H54 (cell line): Measurements from ENCODE around the gene TGFBR3.
"Not testable (repeated sequence)": the region's sequence is repeated elsewhere in the genome, so short reads cannot be mapped to it uniquely, and the experiment has no call there.

Experiments used
- DNase-seq: peaks from one replicate; pipeline ENCODE4 v3.0.0; 2011; ENCODE audit warnings: low spot score, mixed read lengths; ENCODE audit not compliant: insufficient read length
- FAIRE-seq: peaks from 3 replicates; lab custom pipeline; 2011; peaks lifted over from hg19 to GRCh38; lab: Jason Lieb, UNC
- POLR2A ChIP-seq: IDR thresholded peaks from 2 replicates; pipeline ENCODE4 v1.6.1; 2011; ENCODE audit warnings: low read depth, mild to moderate bottlenecking, low read length

The TGFBR3 gene

GRCh38 chr1:91680556-91681155, 205.3 kb downstream of the TGFBR3 start:
- DNase-seq (no peak), FAIRE-seq (peak; percentile 33)
- TF ChIP-seq POLR2A = no peak

- FAIRE-seq = no peak
- DNase-seq = no peak
- no peak for TF ChIP-seq POLR2A
These were observed 206.5 kb downstream of the TGFBR3 start for GRCh38 chr1:91679446-91679845.

DNA sequence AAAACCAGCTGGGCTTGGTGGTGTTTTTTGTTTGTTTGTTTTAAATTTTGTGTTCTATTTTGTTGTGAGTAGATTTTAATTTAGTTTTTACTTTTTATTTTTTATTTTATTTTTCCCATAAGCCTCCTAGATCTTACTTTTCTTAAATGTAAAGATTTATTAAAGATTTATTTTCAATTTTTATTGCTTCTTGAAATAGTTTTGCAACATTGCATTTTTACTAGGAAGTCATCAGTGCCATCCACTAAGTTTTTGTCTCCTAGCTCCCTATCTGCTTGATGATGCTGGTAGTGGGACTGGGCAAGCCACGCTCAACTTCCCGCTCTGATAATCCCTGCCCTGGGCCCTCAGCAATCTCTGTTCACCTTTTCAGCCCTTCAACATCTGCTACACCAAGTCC, 209.9 kb downstream of the TGFBR3 start:
- FAIRE-seq (no peak), DNase-seq (no peak)
- no peak for TF ChIP-seq POLR2A

DNA sequence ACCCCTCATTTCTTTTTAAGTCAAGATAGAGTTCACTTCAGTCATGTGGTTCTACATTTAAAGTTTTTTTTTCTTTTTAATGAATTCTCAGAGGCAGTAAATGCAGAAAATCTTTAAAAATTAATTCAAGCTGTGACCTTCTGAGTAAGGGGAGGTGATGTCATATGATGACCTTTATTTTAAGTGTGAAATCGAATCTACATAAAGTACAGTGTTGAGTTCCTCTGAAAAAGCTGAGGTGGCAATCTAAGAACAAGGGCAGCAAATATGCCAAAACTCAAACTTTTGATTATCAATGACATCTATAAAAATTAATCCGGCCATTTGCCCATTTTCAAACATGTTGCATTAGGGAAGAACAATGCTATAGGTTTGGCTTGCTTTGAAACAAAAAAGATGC, 211.8 kb downstream of the TGFBR3 start:
- DNase-seq (no peak), FAIRE-seq (no peak)
- no peak for TF ChIP-seq POLR2A

- no peak for FAIRE-seq
- no peak for DNase-seq
- TF ChIP-seq POLR2A = no peak
These were observed 212.3 kb downstream of the TGFBR3 start for GRCh38 chr1:91673613-91674012.

GRCh38 chr1:91672601-91673161, 213.3 kb downstream of the TGFBR3 start:
- no peak for TF ChIP-seq POLR2A
- FAIRE-seq = no peak
- no peak for DNase-seq

- no peak for FAIRE-seq
- DNase-seq = no peak
- no peak for TF ChIP-seq POLR2A
These were observed 215.2 kb downstream of the TGFBR3 start for GRCh38 chr1:91670781-91671180.

DNA sequence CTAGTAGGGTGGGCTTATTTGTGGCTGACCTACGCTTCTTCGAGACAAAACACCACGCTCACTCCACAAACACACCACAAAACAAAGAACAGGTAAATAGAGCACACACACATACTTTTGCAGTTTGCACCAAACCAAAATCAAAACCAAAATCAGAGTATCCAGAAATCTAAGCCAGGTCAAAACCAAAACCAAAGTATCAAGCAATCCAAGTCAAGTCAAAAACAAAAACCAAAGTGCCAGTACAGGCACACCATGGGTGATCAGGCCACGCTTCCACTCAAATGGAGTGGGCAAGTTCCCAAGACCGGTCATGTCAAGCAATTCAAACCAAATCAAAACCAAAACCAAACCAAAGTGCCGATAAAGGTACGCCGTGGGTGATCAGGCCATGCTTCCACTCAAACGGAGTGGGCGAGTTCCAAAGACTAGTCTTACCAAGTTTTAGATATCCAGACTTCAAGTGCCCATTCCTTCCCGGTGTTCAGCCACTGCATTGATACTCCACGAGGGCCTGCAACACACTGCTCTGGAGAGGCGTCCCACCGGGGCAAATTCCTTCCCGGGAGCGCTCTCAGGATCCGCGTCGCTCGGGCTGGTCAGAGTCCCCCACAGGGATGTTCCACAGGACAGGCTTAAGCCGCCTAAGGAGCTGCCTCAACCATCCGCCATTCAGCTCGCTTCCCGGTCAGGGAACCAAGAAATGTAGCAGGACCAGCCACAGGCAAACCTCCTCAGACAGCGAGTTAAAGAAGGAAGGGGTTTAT, 216.2 kb downstream of the TGFBR3 start:
- TF ChIP-seq POLR2A = no peak
- FAIRE-seq = no peak
- DNase-seq = no peak

DNA sequence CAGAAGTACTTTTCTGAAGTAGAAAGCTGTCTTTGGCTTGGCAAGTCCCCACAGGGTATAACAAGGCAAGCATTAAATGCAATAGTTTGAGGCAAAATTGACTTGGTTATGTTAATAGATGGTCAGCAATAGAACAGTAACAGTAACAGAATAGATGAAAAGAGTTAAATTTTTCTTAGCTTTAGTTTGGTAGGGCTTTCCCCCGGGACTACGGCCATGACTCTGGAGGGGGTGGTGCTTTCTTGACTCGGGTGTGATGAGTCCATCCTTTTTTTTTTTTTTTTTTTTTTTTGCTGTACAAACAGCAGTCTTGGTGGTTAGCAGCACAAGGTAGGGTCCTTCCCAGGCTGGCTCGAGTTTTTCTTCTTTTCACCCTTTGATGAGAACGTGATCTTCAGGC, 219.3 kb downstream of the TGFBR3 start:
- not testable (repeated sequence) for DNase-seq, FAIRE-seq

GRCh38 chr1:91661121-91661520, 224.8 kb downstream of the TGFBR3 start:
- no peak for FAIRE-seq

DNA sequence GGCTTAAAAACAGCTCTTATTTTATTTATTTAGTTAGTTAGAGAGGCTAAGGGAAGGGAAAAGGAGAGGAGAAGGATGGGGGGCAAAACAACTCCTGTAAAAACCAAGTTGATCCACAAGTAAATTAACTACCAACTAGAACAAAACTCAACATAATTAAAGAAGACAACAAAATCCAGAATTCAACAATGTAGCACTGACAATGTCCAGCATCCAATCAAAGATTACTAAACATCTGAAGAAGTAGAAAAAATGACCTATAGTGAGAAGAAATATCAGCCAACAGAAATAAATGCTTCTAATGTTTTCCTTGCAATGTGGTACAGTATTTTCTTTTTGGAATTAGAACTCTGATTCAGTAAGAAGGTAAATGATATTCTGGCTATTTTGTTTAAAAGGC, 225.2 kb downstream of the TGFBR3 start:
- no peak for DNase-seq
- no peak for FAIRE-seq
- no peak for TF ChIP-seq POLR2A

More at GRCh38 chr1:91661121-91661520, 224.8 kb downstream of the TGFBR3 start:
- no peak for DNase-seq
- TF ChIP-seq POLR2A = no peak

DNA sequence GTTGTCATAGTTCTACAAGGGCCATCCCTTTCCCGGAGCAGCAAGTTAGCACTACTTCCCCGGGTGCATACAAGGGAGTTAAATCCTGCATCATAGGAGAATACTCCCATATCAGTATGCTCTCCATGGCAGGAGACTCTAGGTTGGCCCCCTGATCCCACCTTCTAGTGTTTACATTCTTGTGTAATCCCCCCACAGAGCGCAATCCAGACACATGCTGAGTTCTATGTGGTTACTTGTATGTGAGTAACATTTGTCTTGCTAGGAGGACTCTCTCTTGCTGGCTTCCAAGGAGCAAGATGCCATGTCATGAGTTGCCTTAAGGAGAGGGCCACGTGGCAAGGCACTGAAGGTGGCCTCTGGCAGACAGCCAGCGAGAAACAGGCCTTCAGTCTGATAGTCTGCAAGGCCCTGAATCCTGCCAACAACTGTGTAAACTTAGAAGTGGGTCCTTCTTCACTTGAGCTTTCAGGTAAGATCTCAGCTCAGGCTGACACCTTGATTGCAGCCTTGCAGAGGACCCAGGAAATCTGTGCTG, 230.0 kb downstream of the TGFBR3 start:
- FAIRE-seq (no peak), DNase-seq (no peak)
- no peak for TF ChIP-seq POLR2A

DNA sequence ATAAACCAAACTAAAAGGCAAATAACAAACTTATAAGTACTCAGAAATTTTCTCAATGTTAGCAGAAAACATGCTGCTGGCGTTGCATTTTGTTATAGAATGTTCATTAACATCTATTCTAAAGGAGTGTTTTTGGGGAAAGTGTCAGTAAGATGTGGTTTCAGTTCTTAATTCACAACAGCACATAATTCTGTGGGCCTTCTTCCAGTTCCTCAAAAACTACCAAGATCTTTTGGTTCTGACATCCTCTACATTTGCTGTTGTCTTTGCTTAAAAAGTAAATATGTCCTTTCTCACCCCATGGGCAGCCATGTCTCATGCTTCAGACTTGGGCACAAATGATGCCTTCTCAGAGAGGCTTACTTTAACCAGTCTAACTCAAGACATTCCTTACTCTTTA, 232.8 kb downstream of the TGFBR3 start:
- DNase-seq (no peak), FAIRE-seq (no peak)
- TF ChIP-seq POLR2A = no peak

- FAIRE-seq (no peak), DNase-seq (no peak)
- TF ChIP-seq POLR2A = no peak
These were observed 234.3 kb downstream of the TGFBR3 start for GRCh38 chr1:91651661-91652071.
